DOHH2 (cell line): ENCODE results near the gene KCNK3.

Source experiments
- CTCF ChIP-seq: fragments of 200-600 bp; sonication (generic); IDR thresholded peaks from one replicate; pipeline ENCODE4 v1.5.1; 2014; ENCODE audit warnings: antibody characterized with exemption, mild to moderate bottlenecking, low read depth, low read length; ENCODE audit not compliant: poor library complexity, severe bottlenecking
- EZH2phosphoT487 ChIP-seq: fragments of 200-600 bp; sonication (generic); IDR thresholded peaks from 2 replicates; pipeline ENCODE4 v1.6.1; 2017; ENCODE audit warnings: borderline replicate concordance, mild to moderate bottlenecking, antibody characterized with exemption, low read length, moderate library complexity, mixed read lengths

- TF ChIP-seq CTCF (no peak), EZH2phosphoT487 (no peak)
Observed at GRCh38 chr2:26765475-26766200, 73.1 kb downstream of the KCNK3 start.
